ENCODE data around the gene TAOK1. TPM values are rescaled to one million over a fixed set of nuclear protein-coding genes. Genes with fewer than 3 reads are reported as not detected.
A peak's percentile ranks its signal among the peaks of the same experiment; 100 is the strongest.

Gene TAOK1
- total and polyA plus RNA-seq, 2 experiments from 2014 or later, result 5.2 to 46.1 TPM

DNA sequence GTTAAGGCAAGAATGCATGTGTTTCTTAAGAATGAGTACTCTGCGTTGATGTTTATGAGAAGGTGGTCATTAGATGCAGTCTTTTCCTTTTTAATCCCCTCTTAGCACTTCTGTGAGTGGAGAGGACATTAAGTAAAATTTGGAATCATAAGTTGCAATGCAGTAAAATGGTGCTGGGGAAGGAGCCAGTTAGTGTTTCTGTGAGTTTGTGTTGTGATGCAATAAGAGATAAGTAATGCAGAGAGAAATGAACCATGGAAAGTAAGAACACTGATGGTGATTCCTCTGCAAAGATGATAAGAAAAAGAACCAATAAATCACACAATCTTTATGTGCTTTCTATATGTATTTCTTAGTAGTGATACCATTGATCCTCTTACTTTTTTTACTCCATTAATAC lies 156.7 kb downstream of the TAOK1 start:
- H3K9me2 ChIP-seq (replicated peaks; ENCODE audit: insufficient read depth), result no peaks in the 10 kb centered on the region
- 82% methylated on average over 1 of the region's 1 CpG for WGBS (ENCODE audit: low lambda C conversion rate, missing lambda C conversion rate)
- H3K79me2 ChIP-seq, result no peaks in the 10 kb centered on the region
- no peak overlapping the region for H3K4me3 ChIP-seq
- H4K20me1 ChIP-seq (ENCODE audit: insufficient read depth, poor library complexity, severe bottlenecking), result no peaks in the 10 kb centered on the region
- TF ChIP-seq EZH2 (IDR thresholded peaks at IDR 0.05; ENCODE audit: borderline replicate concordance), result no peak
- no peak for TF ChIP-seq CTCF (IDR thresholded peaks at IDR 0.05; ENCODE audit: poor library complexity)
- no peak for TF ChIP-seq EZH2phosphoT487 (IDR thresholded peaks at IDR 0.05; ENCODE audit: low read depth, severe bottlenecking, unreplicated experiment)
- H3K4me2 ChIP-seq, result no peak overlapping the region
- DNase-seq (ENCODE audit: low spot score), result no peak
- no peaks in the 10 kb centered on the region for H3K9me3 ChIP-seq (ENCODE audit: low read depth)
- no peak overlapping the region for H2AFZ ChIP-seq
- H3K4me1 ChIP-seq (ENCODE audit: insufficient read depth), result no peaks in the 10 kb centered on the region
- no peaks in the 10 kb centered on the region for H3K36me3 ChIP-seq (replicated peaks; ENCODE audit: insufficient read depth, low read depth)
- no peaks in the 10 kb centered on the region for H3K27me3 ChIP-seq
- no peak overlapping the region for H3K27ac ChIP-seq

DNA sequence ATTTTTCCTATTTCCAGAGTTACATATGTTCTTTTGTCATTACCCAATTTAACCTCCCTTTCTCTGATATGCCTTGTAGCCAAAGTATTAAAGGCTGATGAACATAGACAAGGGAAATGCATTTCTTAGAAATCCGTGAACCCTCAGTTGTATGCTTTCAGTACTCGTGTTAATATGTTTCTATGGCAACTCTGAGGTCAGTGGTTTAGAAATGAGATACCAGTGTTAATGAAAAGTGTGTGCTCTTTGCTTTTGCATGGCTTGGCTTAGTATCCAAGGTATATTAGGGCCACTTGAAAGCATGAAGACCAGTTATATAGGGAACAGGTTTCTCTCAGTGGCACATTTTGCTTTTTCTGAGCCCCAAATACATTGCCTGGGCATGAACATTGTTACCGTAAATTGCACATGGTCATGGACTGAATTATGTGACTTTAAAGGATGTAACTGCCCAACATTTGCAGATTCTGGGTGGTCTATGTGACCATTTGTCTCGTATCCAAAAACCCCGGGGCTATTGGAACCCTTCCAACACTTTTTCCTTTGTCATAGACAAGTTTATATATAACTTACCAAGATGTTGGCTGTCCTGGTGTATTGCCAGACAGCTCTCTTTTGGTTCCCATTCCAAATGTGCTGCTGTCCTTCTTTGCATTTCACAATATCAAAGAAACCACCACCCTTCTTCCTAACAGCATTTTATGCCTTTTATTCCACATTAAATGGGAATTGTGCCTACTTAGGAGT lies 159.2 kb downstream of the TAOK1 start:
- no peak overlapping the region for H2AFZ ChIP-seq
- H3K4me1 ChIP-seq (ENCODE audit: insufficient read depth), result no peaks in the 10 kb centered on the region
- H4K20me1 ChIP-seq (ENCODE audit: insufficient read depth, poor library complexity, severe bottlenecking), result no peaks in the 10 kb centered on the region
- no peak for TF ChIP-seq EZH2 (IDR thresholded peaks at IDR 0.05; ENCODE audit: borderline replicate concordance)
- TF ChIP-seq EZH2phosphoT487 (IDR thresholded peaks at IDR 0.05; ENCODE audit: low read depth, severe bottlenecking, unreplicated experiment), result no peak
- TF ChIP-seq CTCF (IDR thresholded peaks at IDR 0.05; ENCODE audit: poor library complexity), result no peak
- 50% methylated on average over 5 of the region's 5 CpGs for WGBS (ENCODE audit: low lambda C conversion rate, missing lambda C conversion rate)
- H3K9me3 ChIP-seq (ENCODE audit: low read depth), result no peaks in the 10 kb centered on the region
- peak; percentile 22 for DNase-seq (ENCODE audit: low spot score)
- no peaks in the 10 kb centered on the region for H3K36me3 ChIP-seq (replicated peaks; ENCODE audit: insufficient read depth, low read depth)
- no peak overlapping the region for H3K27ac ChIP-seq
- no peak overlapping the region for H3K4me2 ChIP-seq
- no peak overlapping the region for H3K4me3 ChIP-seq
- H3K9me2 ChIP-seq (replicated peaks; ENCODE audit: insufficient read depth), result no peaks in the 10 kb centered on the region
- H3K27me3 ChIP-seq, result no peaks in the 10 kb centered on the region
- H3K79me2 ChIP-seq, result no peaks in the 10 kb centered on the region

DNA sequence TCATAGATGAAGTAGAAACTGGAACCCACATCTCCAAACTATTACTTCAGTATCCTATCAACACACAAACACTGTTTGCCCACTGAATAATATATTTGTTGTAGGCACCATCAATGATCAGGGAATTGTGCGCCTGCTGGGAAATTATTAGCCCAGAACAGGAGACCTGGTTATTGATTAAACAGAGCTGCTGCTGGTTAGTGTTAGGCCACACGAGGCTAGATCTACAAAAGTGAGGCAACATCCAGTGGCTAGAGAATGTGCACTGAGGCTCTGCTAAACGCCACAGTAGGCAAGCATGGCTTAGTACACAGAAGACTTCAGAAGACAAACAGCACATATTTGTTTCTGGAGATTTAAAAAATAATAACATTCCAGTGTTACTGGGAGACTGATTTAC lies 165.7 kb downstream of the TAOK1 start:
- WGBS (ENCODE audit: low lambda C conversion rate, missing lambda C conversion rate), result 47% methylated on average over 3 of the region's 3 CpGs
- Histone ChIP-seq H3K27ac (no peak overlapping the region), H3K4me2 (no peak overlapping the region), H3K9me3 (ENCODE audit: low read depth) (no peaks in the 10 kb centered on the region), H3K4me3 (no peak overlapping the region), H3K27me3 (no peaks in the 10 kb centered on the region), H3K36me3 (replicated peaks; ENCODE audit: insufficient read depth, low read depth) (no peaks in the 10 kb centered on the region), H3K9me2 (replicated peaks; ENCODE audit: insufficient read depth) (no peaks in the 10 kb centered on the region), H3K4me1 (ENCODE audit: insufficient read depth) (peaks cover 5% of the 10 kb centered on the region), H4K20me1 (ENCODE audit: insufficient read depth, poor library complexity, severe bottlenecking) (no peaks in the 10 kb centered on the region), H3K79me2 (no peaks in the 10 kb centered on the region), H2AFZ (no peak overlapping the region)
- peak; percentile 68 for DNase-seq (ENCODE audit: low spot score)
- TF ChIP-seq CTCF (IDR thresholded peaks at IDR 0.05; ENCODE audit: poor library complexity) (no peak), EZH2 (IDR thresholded peaks at IDR 0.05; ENCODE audit: borderline replicate concordance) (no peak)

Data from hepatocyte (in vitro differentiated cells).